Endothelial cell of umbilical vein (primary cell): ENCODE results near the gene VDR.

Source experiments
- FOS ChIP-seq: IDR thresholded peaks from 2 replicates; pipeline ENCODE4 v1.6.1; 2011; ENCODE audit warnings: mild to moderate bottlenecking, low read length, moderate library complexity, borderline replicate concordance; ENCODE audit not compliant: insufficient read depth
- POLR2AphosphoS5 ChIP-seq: IDR thresholded peaks from 2 replicates; pipeline ENCODE4 v1.6.1; 2012; ENCODE audit warnings: low read depth, mild to moderate bottlenecking, control low read depth, low read length, moderate library complexity; ENCODE audit not compliant: insufficient read depth
- TF ChIP-seq, protein P1 (sequence below), 2 donors: IDR thresholded peaks; 1 replicate in 1 of 2; 2 replicates in 1 of 2; pipeline ENCODE4 v1.5.1; 2011; ENCODE audit warnings: low read length in 2 of 2, mild to moderate bottlenecking in 2 of 2, moderate library complexity in 2 of 2, control low read depth in 1 of 2, inconsistent platforms in 1 of 2, low read depth in 1 of 2; ENCODE audit not compliant: insufficient read depth in 1 of 2; ENCODE audit errors: extremely low read depth in 1 of 2

DNA sequence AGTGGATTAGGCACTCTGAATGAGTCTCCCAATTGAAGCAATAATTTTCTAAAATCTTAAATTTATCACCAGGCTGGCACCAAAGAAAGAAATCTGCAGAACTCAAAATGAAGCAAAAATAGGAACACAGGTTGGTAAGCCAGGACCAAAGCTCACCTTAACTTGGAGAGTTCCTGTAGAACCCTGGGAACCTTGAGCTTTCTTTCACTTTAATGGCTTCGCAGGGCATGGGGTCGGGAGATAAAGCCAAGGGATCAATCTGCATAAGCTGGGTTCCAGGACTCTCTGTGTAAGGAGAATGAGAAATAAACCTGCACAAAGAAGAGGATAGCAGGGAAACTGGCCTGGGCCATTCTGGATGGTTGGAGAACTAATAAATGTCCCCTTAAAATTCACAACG, 8.3 kb upstream of the VDR start:
- TF ChIP-seq, protein P1, sequence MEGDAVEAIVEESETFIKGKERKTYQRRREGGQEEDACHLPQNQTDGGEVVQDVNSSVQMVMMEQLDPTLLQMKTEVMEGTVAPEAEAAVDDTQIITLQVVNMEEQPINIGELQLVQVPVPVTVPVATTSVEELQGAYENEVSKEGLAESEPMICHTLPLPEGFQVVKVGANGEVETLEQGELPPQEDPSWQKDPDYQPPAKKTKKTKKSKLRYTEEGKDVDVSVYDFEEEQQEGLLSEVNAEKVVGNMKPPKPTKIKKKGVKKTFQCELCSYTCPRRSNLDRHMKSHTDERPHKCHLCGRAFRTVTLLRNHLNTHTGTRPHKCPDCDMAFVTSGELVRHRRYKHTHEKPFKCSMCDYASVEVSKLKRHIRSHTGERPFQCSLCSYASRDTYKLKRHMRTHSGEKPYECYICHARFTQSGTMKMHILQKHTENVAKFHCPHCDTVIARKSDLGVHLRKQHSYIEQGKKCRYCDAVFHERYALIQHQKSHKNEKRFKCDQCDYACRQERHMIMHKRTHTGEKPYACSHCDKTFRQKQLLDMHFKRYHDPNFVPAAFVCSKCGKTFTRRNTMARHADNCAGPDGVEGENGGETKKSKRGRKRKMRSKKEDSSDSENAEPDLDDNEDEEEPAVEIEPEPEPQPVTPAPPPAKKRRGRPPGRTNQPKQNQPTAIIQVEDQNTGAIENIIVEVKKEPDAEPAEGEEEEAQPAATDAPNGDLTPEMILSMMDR (IDR thresholded peaks at IDR 0.05; ENCODE audit: extremely low read depth in 1 of 2, insufficient read depth in 1 of 2, low read depth in 1 of 2, low read length in 2 of 2): no peak
- no peak for TF ChIP-seq FOS
- TF ChIP-seq POLR2AphosphoS5: no peak
